Keratinocyte (primary cell): ENCODE data around the gene FAXC. TPM values are rescaled to one million over a fixed set of nuclear protein-coding genes. Genes with fewer than 3 reads are reported as not detected.

Experiments used
- DNase-seq: peaks from one replicate; pipeline ENCODE4 v3.0.0-alpha.2; 2011; ENCODE audit warnings: low read depth, missing footprints, low spot score
- FAIRE-seq: peaks from 2 replicates; lab custom pipeline; 2011; peaks lifted over from hg19 to GRCh38; lab: Jason Lieb, UNC
- H2AFZ ChIP-seq: 2 replicates; pipeline ENCODE4 v1.6.0; 2012; ENCODE audit warnings: low read length, control low read depth, inconsistent platforms; ENCODE audit not compliant: control insufficient read depth
- H3K27ac ChIP-seq: 2 replicates; pipeline ENCODE4 v1.5.1; 2011; ENCODE audit warnings: low read length; ENCODE audit not compliant: control insufficient read depth, insufficient read depth
- H3K27me3 ChIP-seq: 3 replicates; pipeline ENCODE4 v1.6.0; 2011; ENCODE audit warnings: low read length; ENCODE audit not compliant: control insufficient read depth, insufficient read depth; ENCODE audit errors: extremely low read depth
- H3K36me3 ChIP-seq, 2 experiments: 2 replicates in 1 of 2; 3 replicates in 1 of 2; pipeline ENCODE4 v1.5.1; 2011; ENCODE audit warnings: low read length in 2 of 2, mild to moderate bottlenecking in 1 of 2; ENCODE audit not compliant: control insufficient read depth in 2 of 2, insufficient read depth in 2 of 2; ENCODE audit errors: extremely low read depth in 1 of 2
- H3K4me1 ChIP-seq: 3 replicates; pipeline ENCODE4 v1.5.1; 2011; ENCODE audit warnings: low read length; ENCODE audit not compliant: control insufficient read depth, insufficient read depth; ENCODE audit errors: extremely low read depth
- H3K4me2 ChIP-seq: 3 replicates; pipeline ENCODE4 v1.6.0; 2011; ENCODE audit warnings: low read depth, low read length; ENCODE audit not compliant: control insufficient read depth, insufficient read depth; ENCODE audit errors: extremely low read depth
- H3K4me3 ChIP-seq, 3 experiments: fragments of 200-600 bp in 1 of 3; sonication (generic) in 1 of 3; 2 replicates in 2 of 3; 3 replicates in 1 of 3; pipeline ENCODE4 v1.5.1; 2011 to 2016; ENCODE audit warnings: low read length in 3 of 3, mild to moderate bottlenecking in 3 of 3, control low read depth in 2 of 3, inconsistent platforms in 1 of 3, low read depth in 1 of 3, mixed read lengths in 1 of 3, mixed run types in 1 of 3, moderate library complexity in 1 of 3; ENCODE audit not compliant: control insufficient read depth in 2 of 3, insufficient read depth in 2 of 3; ENCODE audit errors: extremely low read depth in 1 of 3
- H3K79me2 ChIP-seq: 2 replicates; pipeline ENCODE4 v1.6.0; 2012; ENCODE audit warnings: low read length; ENCODE audit not compliant: control insufficient read depth, insufficient read depth
- H3K9ac ChIP-seq: 3 replicates; pipeline ENCODE4 v1.6.0; 2011; ENCODE audit warnings: low read length; ENCODE audit not compliant: control insufficient read depth, insufficient read depth; ENCODE audit errors: extremely low read depth
- H3K9me1 ChIP-seq: 3 replicates; pipeline ENCODE4 v1.6.0; 2011; ENCODE audit warnings: low read length; ENCODE audit not compliant: control insufficient read depth, insufficient read depth; ENCODE audit errors: extremely low read depth
- H3K9me3 ChIP-seq: 2 replicates; pipeline ENCODE4 v1.5.1; 2012; ENCODE audit warnings: low read depth, low read length; ENCODE audit not compliant: control insufficient read depth
- H4K20me1 ChIP-seq: 3 replicates; pipeline ENCODE4 v1.6.0; 2011; ENCODE audit warnings: low read length; ENCODE audit not compliant: control insufficient read depth, insufficient read depth; ENCODE audit errors: extremely low read depth
- CTCF ChIP-seq, 3 experiments: IDR thresholded peaks in 1 of 3; conservative IDR thresholded peaks in 1 of 3; optimal IDR thresholded peaks in 1 of 3; 2 replicates in 2 of 3; 3 replicates in 1 of 3; pipeline versions ENCODE3 to v1.5.1; 2011; ENCODE audit warnings: low read length in 3 of 3, mild to moderate bottlenecking in 3 of 3, moderate library complexity in 2 of 3, control low read depth in 1 of 3, inconsistent platforms in 1 of 3; ENCODE audit not compliant: insufficient read depth in 2 of 3; ENCODE audit errors: extremely low read depth in 1 of 3
- EZH2 ChIP-seq: IDR thresholded peaks from one replicate; pipeline ENCODE4 v1.6.1; 2012; ENCODE audit warnings: inconsistent platforms, mild to moderate bottlenecking, low read length, moderate library complexity
- dilution Hi-C: fragments of 300-500 bp; cut with MboI; formaldehyde crosslinking; loops from one replicate; pipeline ENCODE4 v1.7.0; 2020; ENCODE audit warnings: low sequenced_read_pairs; ENCODE audit not compliant: extremely low pct_ligation_motif_present
- polyA plus RNA-seq, 5 experiments: library from polyadenylated mRNA; depleted of rRNA in 3 of 5; stranded (reverse) in 3 of 5; stranded (forward) in 1 of 5; unstranded in 1 of 5; fragments of >200 nt; gene quantifications; 1 replicate in 1 of 5; 2 replicates in 3 of 5; 3 replicates in 1 of 5; pipeline versions ENCODE4 v1.2.1 to v1.2.3, GENCODE V29; 2011 to 2012; ENCODE audit warnings: missing spikeins in 2 of 5, low read depth in 1 of 5, low replicate concordance in 1 of 5

Gene FAXC
- polyA plus RNA-seq, 1 donor (not counting 4 experiments of a cell fraction or from before 2014, with no cell fraction given), result 8.3 TPM

- Histone ChIP-seq H3K9ac (no peak overlapping the region), H3K36me3 (no peaks in the 10 kb centered on the region), H2AFZ (no peak overlapping the region), H3K4me3 (no peak overlapping the region), H3K27ac (no peak overlapping the region), H3K9me3 (no peaks in the 10 kb centered on the region), H3K4me1 (no peaks in the 10 kb centered on the region), H3K4me2 (no peak overlapping the region), H3K9me1 (no peaks in the 10 kb centered on the region), H3K27me3 (no peaks in the 10 kb centered on the region), H3K79me2 (no peaks in the 10 kb centered on the region), H4K20me1 (no peaks in the 10 kb centered on the region)
- dilution Hi-C loops, result no loop called here
- FAIRE-seq, result no peak
- DNase-seq, result no peak
- no peak for TF ChIP-seq EZH2
- no peak for TF ChIP-seq CTCF (optimal IDR thresholded peaks at IDR 0.05 in 1 of 3, IDR thresholded peaks at IDR 0.05 in 1 of 3, conservative IDR thresholded peaks at IDR 0.05 in 1 of 3; ENCODE audit: extremely low read depth in 1 of 3, insufficient read depth in 2 of 3, low read length in 3 of 3)
Observed at GRCh38 chr6:99246602-99247001, 102.9 kb downstream of the FAXC start.

GRCh38 chr6:99241905-99242534 is 107.5 kb downstream of the FAXC start:
- FAIRE-seq, result no peak
- Histone ChIP-seq H3K36me3 (no peaks in the 10 kb centered on the region), H3K9me3 (no peaks in the 10 kb centered on the region), H3K9ac (no peak overlapping the region), H2AFZ (no peak overlapping the region), H3K9me1 (no peaks in the 10 kb centered on the region), H3K4me1 (no peaks in the 10 kb centered on the region), H3K27me3 (no peaks in the 10 kb centered on the region), H3K79me2 (no peaks in the 10 kb centered on the region), H3K4me3 (no peak overlapping the region), H3K27ac (no peak overlapping the region), H4K20me1 (no peaks in the 10 kb centered on the region), H3K4me2 (no peak overlapping the region)
- TF ChIP-seq EZH2 (no peak), CTCF (optimal IDR thresholded peaks at IDR 0.05 in 1 of 3, IDR thresholded peaks at IDR 0.05 in 1 of 3, conservative IDR thresholded peaks at IDR 0.05 in 1 of 3; ENCODE audit: extremely low read depth in 1 of 3, insufficient read depth in 2 of 3, low read length in 3 of 3) (peak; percentile 49 to 67 (median 64))
- dilution Hi-C loops, result no loop called here
- no peak for DNase-seq
